Measurements from ENCODE around the gene IGFBP6.

IGFBP6 gene

DNA sequence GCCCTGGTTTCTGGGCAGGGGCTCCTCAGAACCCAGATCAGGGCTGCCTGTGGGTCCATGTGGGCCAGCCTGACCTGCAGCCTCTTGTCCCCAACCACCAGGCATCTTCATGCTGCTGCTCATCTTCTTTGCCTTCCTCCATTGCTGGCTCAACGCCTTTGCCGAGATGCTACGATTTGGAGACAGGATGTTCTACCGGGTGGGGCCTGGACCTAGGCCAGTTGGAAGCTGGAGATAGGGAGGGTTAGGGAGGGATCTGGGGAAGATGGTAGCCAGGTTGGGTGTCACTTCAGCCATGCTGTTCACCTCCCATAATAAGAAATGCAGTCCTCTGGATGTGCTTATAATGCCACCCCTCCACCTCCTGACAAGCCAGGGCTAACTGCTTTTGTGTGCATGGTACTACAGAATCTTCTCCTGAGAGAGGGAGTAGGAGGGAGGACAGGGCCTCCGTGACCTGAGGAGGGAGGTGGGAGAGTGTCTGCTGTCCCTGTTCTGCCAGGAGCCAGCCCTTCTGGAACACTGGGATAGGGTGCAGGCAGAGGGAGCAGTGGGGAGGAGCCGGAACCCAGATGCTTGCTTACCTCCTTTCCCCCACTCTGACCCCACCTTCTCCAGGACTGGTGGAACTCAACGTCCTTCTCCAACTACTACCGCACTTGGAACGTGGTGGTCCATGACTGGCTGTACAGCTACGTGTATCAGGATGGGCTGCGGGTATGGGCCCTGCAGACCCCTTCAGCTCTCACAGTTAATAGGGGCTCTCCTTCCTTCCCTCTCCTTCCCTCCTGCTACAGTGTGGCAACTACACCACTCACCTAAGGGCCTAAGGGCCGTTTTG is 23.4 kb downstream of the IGFBP6 start:
- DNase-seq (ENCODE audit: low read depth) = no peak

DNA sequence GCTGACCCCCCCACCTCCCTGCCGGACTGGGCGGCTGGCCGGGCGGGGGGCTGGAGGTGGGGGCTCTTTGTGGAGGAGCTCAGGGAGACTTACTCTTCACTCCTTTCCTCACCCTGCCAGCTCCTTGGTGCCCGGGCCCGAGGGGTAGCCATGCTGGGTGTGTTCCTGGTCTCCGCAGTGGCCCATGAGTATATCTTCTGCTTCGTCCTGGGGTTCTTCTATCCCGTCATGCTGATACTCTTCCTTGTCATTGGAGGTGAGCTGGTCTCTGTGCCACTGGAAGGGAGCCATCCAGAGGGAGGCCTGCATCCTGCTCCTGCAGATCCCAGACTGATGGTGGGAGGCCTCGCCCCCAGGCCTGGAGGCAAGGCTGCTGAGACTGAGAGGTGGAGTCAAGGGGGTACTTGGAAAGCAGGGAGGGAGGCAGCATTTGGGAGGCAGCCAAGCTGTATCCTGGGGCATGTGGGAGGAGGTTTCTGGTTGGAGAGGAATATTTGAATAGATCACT is 25.5 kb downstream of the IGFBP6 start:
- no peak for DNase-seq (ENCODE audit: low read depth)

DNA sequence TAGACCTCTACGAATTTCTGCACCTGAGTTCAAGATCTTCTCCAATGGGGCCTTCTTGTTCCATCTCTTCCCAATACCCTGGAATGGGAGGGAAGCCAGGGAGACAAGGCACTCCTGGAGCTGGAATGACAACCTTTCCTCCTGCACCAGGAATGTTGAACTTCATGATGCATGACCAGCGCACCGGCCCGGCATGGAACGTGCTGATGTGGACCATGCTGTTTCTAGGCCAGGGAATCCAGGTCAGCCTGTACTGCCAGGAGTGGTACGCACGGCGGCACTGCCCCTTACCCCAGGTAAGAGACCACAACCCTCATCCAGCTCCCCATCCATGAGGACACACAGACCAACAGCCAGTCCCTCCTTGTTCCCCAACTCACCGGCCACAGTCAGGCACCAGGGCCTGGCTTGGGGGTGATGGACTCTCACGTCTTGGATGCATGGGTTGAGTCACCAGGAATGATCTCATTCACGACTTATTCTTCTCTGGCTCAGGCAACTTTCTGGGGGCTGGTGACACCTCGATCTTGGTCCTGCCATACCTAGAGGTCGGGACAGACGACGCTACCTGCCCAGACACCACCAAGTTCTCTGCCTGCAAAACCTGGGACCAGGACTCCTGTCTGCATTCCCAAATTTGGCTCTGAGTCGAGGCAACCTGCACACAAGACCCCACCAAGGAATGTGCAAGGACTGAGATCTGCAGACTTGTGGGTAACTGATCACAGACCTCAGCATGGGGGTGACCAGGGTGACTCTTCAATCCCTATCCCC is 26.3 kb downstream of the IGFBP6 start:
- DNase-seq (ENCODE audit: low read depth) = no peak

GRCh38 chr12:53124352-53124723 is 26.9 kb downstream of the IGFBP6 start:
- no peak for DNase-seq (ENCODE audit: low read depth)

DNA sequence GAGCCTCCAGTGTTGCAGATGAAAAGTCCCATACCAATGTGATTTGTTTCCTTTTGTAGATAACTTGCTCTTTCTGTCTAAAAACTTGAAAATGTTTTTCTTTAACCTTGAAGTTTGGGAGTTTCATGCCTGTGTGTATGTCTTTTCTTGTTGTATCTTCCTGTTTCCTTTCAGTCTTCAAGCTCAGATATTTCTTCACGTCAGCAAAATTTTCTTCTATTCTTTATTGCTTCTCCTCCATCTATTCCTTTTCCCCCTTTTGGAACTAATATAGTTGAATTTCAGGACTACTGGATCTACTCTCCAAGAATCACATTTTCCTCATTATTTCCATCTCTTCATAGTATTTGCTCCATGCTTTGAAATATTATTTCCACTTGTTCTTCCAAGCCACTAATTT is 29.7 kb downstream of the IGFBP6 start:
- DNase-seq (ENCODE audit: low read depth) = no peak

- no peak for DNase-seq (ENCODE audit: low read depth)
Measured at GRCh38 chr12:53128780-53129569, 31.5 kb downstream of the IGFBP6 start.

GRCh38 chr12:53131844-53132243 is 34.4 kb downstream of the IGFBP6 start:
- DNase-seq (ENCODE audit: low read depth) = no peak

- DNase-seq (ENCODE audit: low read depth) = no peak
Measured at GRCh38 chr12:53133722-53134121, 36.3 kb downstream of the IGFBP6 start.

DNA sequence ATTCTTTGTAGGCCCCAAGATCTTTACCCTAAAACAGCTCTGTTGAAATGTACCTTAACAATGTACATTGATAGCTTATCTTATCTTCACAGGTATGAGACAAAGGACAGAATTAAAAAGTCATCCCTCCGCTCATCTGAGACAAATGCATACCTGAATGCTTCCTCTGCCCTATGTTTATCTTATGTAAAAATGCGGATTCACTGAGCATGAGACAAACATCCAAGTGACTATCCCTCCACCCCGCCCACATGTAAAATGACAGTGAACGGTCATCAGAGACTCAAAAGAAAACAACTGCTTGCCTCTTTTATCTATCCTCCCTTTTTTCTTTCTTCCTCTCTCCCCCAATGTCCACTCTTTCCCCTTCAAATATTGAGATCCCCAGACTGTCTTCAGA is 45.9 kb downstream of the IGFBP6 start:
- no peak for DNase-seq (ENCODE audit: low read depth)

GRCh38 chr12:53145383-53146260 is 48.2 kb downstream of the IGFBP6 start:
- DNase-seq (ENCODE audit: low read depth) = no peak

GRCh38 chr12:53147181-53147580 is 49.7 kb downstream of the IGFBP6 start:
- DNase-seq (ENCODE audit: low read depth) = no peak

GRCh38 chr12:53147653-53148052 is 50.2 kb downstream of the IGFBP6 start:
- DNase-seq (ENCODE audit: low read depth) = no peak

DNA sequence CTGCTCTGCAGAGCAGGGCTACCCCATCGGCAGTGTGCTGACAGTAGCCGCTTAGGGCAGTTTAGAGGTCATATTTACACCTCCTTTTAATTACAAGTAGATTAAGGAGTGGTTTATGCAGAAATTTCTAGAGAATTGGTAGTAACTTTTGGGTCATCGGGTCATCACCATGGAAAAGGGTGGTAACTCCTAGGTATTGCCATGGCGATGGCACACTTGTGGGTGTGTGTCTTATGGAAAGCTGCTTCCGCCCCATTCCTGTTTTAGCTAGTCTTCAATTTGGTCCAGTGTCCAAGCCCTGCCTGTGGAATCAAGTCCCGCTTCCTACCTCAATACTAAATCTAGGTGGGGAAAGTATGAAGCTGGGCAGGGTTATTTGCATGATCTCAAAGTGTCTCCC is 53.6 kb downstream of the IGFBP6 start:
- no peak for DNase-seq (ENCODE audit: low read depth)
